Liver (tissue), 3 donors: ENCODE measurements around the gene RAB3GAP2.
"Not testable (repeated sequence)": the region's sequence is repeated elsewhere in the genome, so short reads cannot be mapped to it uniquely, and the experiment has no call there.

Source experiments
- EGR1 ChIP-seq, 2 donors: IDR thresholded peaks; 2 replicates each; pipeline ENCODE4 v1.6.1; 2016 to 2018; ENCODE audit warnings: antibody characterized with exemption in 2 of 2, low read depth in 2 of 2
- FOXA1 ChIP-seq: IDR thresholded peaks from 2 replicates; pipeline ENCODE4 v1.6.1; 2016; ENCODE audit warnings: antibody characterized with exemption
- JUND ChIP-seq, 2 donors: IDR thresholded peaks; 2 replicates each; pipeline ENCODE4 v1.6.1; 2016; ENCODE audit warnings: antibody characterized with exemption in 2 of 2
- RAD21 ChIP-seq, 2 donors: IDR thresholded peaks; 2 replicates each; pipeline ENCODE4 v1.6.1; 2016; ENCODE audit warnings: antibody characterized with exemption in 2 of 2, mild to moderate bottlenecking in 2 of 2
- RXRA ChIP-seq, 2 donors: IDR thresholded peaks; 2 replicates each; pipeline ENCODE4 v1.6.1; 2017 to 2018; ENCODE audit warnings: antibody characterized with exemption in 2 of 2, mild to moderate bottlenecking in 1 of 2
- SP1 ChIP-seq: IDR thresholded peaks from 2 replicates; pipeline ENCODE4 v1.6.1; 2018; ENCODE audit warnings: antibody characterized with exemption, mild to moderate bottlenecking
- TAF1 ChIP-seq: conservative IDR thresholded peaks from 2 replicates; pipeline ENCODE4 v1.6.1; 2016; ENCODE audit warnings: antibody characterized with exemption, mild to moderate bottlenecking
- YY1 ChIP-seq: IDR thresholded peaks from 2 replicates; pipeline ENCODE4 v1.6.1; 2016; ENCODE audit warnings: antibody characterized with exemption, mild to moderate bottlenecking
- TF ChIP-seq, protein P1 (sequence below): fragments of 150-350 bp; IDR thresholded peaks from 2 replicates; pipeline ENCODE4 v1.5.1; 2017; ENCODE audit warnings: improper control_type of control experiment, low read depth, low read length; ENCODE audit not compliant: missing input control
- TF ChIP-seq, protein P2 (sequence below): IDR thresholded peaks from 2 replicates; pipeline ENCODE4 v1.6.1; 2016; ENCODE audit warnings: antibody characterized with exemption, mild to moderate bottlenecking
- TF ChIP-seq, protein P3 (sequence below): IDR thresholded peaks from 2 replicates; pipeline ENCODE4 v1.6.1; 2016; ENCODE audit warnings: antibody characterized with exemption
- TF ChIP-seq, protein P4 (sequence below): IDR thresholded peaks from 2 replicates; pipeline ENCODE4 v1.6.1; 2016; ENCODE audit warnings: antibody characterized with exemption
- TF ChIP-seq, protein P5 (sequence below): IDR thresholded peaks from 2 replicates; pipeline ENCODE4 v1.6.1; 2016; ENCODE audit warnings: antibody characterized with exemption
- donor health status: healthy.
- donor health status: healthy.

DNA sequence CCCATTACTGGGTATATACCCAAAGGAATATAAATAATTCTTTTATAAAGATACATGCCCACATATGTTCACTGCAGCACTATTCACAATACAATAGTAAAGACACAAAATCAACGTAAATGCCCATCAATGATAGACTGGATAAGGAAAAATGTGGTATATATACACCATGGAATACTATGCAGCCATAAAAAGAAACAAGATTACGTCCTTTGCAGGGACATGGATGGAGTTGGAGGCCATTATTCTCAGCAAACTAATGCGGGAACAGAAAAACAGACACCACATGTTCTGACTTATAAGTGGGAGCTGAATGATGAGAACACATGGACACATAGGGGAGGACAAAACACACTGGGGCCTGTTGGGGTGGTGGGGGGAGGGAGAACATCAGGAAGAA, 12.0 kb downstream of the RAB3GAP2 start:
- TF ChIP-seq, protein P1, sequence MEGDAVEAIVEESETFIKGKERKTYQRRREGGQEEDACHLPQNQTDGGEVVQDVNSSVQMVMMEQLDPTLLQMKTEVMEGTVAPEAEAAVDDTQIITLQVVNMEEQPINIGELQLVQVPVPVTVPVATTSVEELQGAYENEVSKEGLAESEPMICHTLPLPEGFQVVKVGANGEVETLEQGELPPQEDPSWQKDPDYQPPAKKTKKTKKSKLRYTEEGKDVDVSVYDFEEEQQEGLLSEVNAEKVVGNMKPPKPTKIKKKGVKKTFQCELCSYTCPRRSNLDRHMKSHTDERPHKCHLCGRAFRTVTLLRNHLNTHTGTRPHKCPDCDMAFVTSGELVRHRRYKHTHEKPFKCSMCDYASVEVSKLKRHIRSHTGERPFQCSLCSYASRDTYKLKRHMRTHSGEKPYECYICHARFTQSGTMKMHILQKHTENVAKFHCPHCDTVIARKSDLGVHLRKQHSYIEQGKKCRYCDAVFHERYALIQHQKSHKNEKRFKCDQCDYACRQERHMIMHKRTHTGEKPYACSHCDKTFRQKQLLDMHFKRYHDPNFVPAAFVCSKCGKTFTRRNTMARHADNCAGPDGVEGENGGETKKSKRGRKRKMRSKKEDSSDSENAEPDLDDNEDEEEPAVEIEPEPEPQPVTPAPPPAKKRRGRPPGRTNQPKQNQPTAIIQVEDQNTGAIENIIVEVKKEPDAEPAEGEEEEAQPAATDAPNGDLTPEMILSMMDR: not testable (repeated sequence)
- TF ChIP-seq, protein P2, sequence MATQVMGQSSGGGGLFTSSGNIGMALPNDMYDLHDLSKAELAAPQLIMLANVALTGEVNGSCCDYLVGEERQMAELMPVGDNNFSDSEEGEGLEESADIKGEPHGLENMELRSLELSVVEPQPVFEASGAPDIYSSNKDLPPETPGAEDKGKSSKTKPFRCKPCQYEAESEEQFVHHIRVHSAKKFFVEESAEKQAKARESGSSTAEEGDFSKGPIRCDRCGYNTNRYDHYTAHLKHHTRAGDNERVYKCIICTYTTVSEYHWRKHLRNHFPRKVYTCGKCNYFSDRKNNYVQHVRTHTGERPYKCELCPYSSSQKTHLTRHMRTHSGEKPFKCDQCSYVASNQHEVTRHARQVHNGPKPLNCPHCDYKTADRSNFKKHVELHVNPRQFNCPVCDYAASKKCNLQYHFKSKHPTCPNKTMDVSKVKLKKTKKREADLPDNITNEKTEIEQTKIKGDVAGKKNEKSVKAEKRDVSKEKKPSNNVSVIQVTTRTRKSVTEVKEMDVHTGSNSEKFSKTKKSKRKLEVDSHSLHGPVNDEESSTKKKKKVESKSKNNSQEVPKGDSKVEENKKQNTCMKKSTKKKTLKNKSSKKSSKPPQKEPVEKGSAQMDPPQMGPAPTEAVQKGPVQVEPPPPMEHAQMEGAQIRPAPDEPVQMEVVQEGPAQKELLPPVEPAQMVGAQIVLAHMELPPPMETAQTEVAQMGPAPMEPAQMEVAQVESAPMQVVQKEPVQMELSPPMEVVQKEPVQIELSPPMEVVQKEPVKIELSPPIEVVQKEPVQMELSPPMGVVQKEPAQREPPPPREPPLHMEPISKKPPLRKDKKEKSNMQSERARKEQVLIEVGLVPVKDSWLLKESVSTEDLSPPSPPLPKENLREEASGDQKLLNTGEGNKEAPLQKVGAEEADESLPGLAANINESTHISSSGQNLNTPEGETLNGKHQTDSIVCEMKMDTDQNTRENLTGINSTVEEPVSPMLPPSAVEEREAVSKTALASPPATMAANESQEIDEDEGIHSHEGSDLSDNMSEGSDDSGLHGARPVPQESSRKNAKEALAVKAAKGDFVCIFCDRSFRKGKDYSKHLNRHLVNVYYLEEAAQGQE: not testable (repeated sequence)
- TF ChIP-seq YY1; SP1; EGR1 (IDR thresholded peaks at IDR 0.05; ENCODE audit: low read depth in 2 of 2); RAD21 (IDR thresholded peaks at IDR 0.05); RXRA (IDR thresholded peaks at IDR 0.05); FOXA1; TAF1; JUND (IDR thresholded peaks at IDR 0.05): not testable (repeated sequence)
- TF ChIP-seq, protein P3, sequence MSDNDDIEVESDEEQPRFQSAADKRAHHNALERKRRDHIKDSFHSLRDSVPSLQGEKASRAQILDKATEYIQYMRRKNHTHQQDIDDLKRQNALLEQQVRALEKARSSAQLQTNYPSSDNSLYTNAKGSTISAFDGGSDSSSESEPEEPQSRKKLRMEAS: not testable (repeated sequence)
- TF ChIP-seq, protein P4, sequence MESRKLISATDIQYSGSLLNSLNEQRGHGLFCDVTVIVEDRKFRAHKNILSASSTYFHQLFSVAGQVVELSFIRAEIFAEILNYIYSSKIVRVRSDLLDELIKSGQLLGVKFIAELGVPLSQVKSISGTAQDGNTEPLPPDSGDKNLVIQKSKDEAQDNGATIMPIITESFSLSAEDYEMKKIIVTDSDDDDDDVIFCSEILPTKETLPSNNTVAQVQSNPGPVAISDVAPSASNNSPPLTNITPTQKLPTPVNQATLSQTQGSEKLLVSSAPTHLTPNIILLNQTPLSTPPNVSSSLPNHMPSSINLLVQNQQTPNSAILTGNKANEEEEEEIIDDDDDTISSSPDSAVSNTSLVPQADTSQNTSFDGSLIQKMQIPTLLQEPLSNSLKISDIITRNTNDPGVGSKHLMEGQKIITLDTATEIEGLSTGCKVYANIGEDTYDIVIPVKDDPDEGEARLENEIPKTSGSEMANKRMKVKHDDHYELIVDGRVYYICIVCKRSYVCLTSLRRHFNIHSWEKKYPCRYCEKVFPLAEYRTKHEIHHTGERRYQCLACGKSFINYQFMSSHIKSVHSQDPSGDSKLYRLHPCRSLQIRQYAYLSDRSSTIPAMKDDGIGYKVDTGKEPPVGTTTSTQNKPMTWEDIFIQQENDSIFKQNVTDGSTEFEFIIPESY: not testable (repeated sequence)
- TF ChIP-seq, protein P5, sequence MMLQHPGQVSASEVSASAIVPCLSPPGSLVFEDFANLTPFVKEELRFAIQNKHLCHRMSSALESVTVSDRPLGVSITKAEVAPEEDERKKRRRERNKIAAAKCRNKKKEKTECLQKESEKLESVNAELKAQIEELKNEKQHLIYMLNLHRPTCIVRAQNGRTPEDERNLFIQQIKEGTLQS: not testable (repeated sequence)
